ENCODE data around the gene TOX4.

GRCh38 chr14:21536418-21537089 lies 59.6 kb downstream of the TOX4 start:
- no peak for TF ChIP-seq CTCF (IDR thresholded peaks at IDR 0.05; ENCODE audit: low read depth, low read length)
- no peak for TF ChIP-seq MYC (IDR thresholded peaks at IDR 0.05; ENCODE audit: low read depth, low read length)
- no peak for TF ChIP-seq POLR2A (IDR thresholded peaks at IDR 0.05; ENCODE audit: extremely low read depth, insufficient read length)

Measured in NB4 (cell line).